ENCODE measurements around the gene DYSF.
A peak's percentile ranks its signal among the peaks of the same experiment; 100 is the strongest.

Gene DYSF

GRCh38 chr2:71682341-71682740, 229.0 kb downstream of the DYSF start:
- DNase-seq = no peak

- DNase-seq = peak; percentile 37
Observed at GRCh38 chr2:71683070-71683469, 229.7 kb downstream of the DYSF start.

- DNase-seq = no peak
Observed at GRCh38 chr2:71683666-71684065, 230.3 kb downstream of the DYSF start.

GRCh38 chr2:71684226-71685072, 231.1 kb downstream of the DYSF start:
- DNase-seq = no peak

- no peak for DNase-seq
Observed at GRCh38 chr2:71685073-71685848, 231.9 kb downstream of the DYSF start.

- DNase-seq = no peak
Observed at GRCh38 chr2:71685941-71686611, 232.7 kb downstream of the DYSF start.

GRCh38 chr2:71686781-71687180, 233.4 kb downstream of the DYSF start:
- DNase-seq = no peak

GRCh38 chr2:71687412-71687811, 234.1 kb downstream of the DYSF start:
- no peak for DNase-seq

- DNase-seq = no peak
Observed at GRCh38 chr2:71688530-71688929, 235.2 kb downstream of the DYSF start.

- DNase-seq = no peak
Observed at GRCh38 chr2:71689393-71689792, 236.0 kb downstream of the DYSF start.

- DNase-seq = no peak
Observed at GRCh38 chr2:71689968-71690834, 236.8 kb downstream of the DYSF start.

- DNase-seq = no peak
Observed at GRCh38 chr2:71690876-71691475, 237.6 kb downstream of the DYSF start.

GRCh38 chr2:71691747-71692441, 238.5 kb downstream of the DYSF start:
- DNase-seq = no peak

GRCh38 chr2:71692621-71693277, 239.4 kb downstream of the DYSF start:
- DNase-seq = no peak

GRCh38 chr2:71693286-71694270, 240.2 kb downstream of the DYSF start:
- DNase-seq = no peak

- no peak for DNase-seq
Observed at GRCh38 chr2:71694501-71695234, 241.3 kb downstream of the DYSF start.

- DNase-seq = no peak
Observed at GRCh38 chr2:71695235-71696120, 242.1 kb downstream of the DYSF start.

GRCh38 chr2:71696381-71696780, 243.0 kb downstream of the DYSF start:
- no peak for DNase-seq
